PC-3 (cell line): ENCODE results near the gene EXOSC6. TPM values are rescaled to one million over a fixed set of nuclear protein-coding genes. Genes with fewer than 3 reads are reported as not detected.
A peak's percentile ranks its signal among the peaks of the same experiment; 100 is the strongest.
"Not testable (repeated sequence)": the region's sequence is repeated elsewhere in the genome, so short reads cannot be mapped to it uniquely, and the experiment has no call there.

Experiments used
- ATAC-seq: fragments of 200-7000 bp; cut with Tn5 transposase; 2 replicates; pipeline ENCODE4 v1.9.1; 2020; ENCODE audit warnings: mild to moderate bottlenecking, moderate library complexity
- BruUV-seq: library from RNA; stranded (reverse); fragments of 400-500 nt; replicated peaks from 2 replicates; lab custom pipeline; 2021; lab: Mats Ljungman, UMichigan
- CTCF ChIA-PET: fragments of 300-600 bp; sonication (Branson Sonifier 250); formaldehyde crosslinking; loops from one replicate; lab custom pipeline; 2022; ENCODE audit warnings: antibody characterized with exemption; lab: Charles Lee
- POLR2A ChIA-PET: fragments of 300-600 bp; sonication (Branson Sonifier 250); formaldehyde crosslinking; loops from one replicate; lab custom pipeline; 2022; ENCODE audit warnings: antibody characterized with exemption; ENCODE audit not compliant: unreplicated experiment; lab: Charles Lee
- DNase-seq: peaks from one replicate; pipeline ENCODE4 v3.0.0-alpha.2; 2015
- H2AFZ ChIP-seq: fragments of 300-600 bp; sonication (generic); 2 replicates; pipeline ENCODE4 v1.6.0; 2016; ENCODE audit warnings: antibody characterized with exemption, low read length
- H3F3A ChIP-seq: fragments of 300-600 bp; sonication (generic); one replicate; pipeline ENCODE4 v1.6.0; 2017; ENCODE audit warnings: antibody characterized with exemption, low read length, control low read depth, mild to moderate bottlenecking; ENCODE audit not compliant: unreplicated experiment
- H3K27ac ChIP-seq: fragments of 300-600 bp; sonication (generic); 2 replicates; pipeline ENCODE4 v1.5.1; 2016; ENCODE audit warnings: mild to moderate bottlenecking, low read length
- H3K27me3 ChIP-seq: fragments of 300-600 bp; sonication (generic); 2 replicates; pipeline ENCODE4 v1.6.1; 2016; ENCODE audit warnings: low read length, mixed read lengths
- H3K36me3 ChIP-seq: fragments of 300-600 bp; sonication (generic); 2 replicates; pipeline ENCODE4 v1.6.1; 2016; ENCODE audit warnings: low read depth, mixed run types, low read length, mixed read lengths
- H3K4me1 ChIP-seq: fragments of 300-600 bp; sonication (generic); 2 replicates; pipeline ENCODE4 v1.5.1; 2016; ENCODE audit warnings: low read length; ENCODE audit not compliant: insufficient read depth
- H3K4me2 ChIP-seq: fragments of 300-600 bp; sonication (generic); 2 replicates; pipeline ENCODE4 v1.6.0; 2016; ENCODE audit warnings: low read length
- H3K4me3 ChIP-seq: fragments of 300-600 bp; sonication (generic); 2 replicates; pipeline ENCODE4 v1.5.1; 2016; ENCODE audit warnings: mild to moderate bottlenecking, low read length, mixed read lengths
- H3K79me2 ChIP-seq: fragments of 300-600 bp; sonication (generic); 2 replicates; pipeline ENCODE4 v1.6.1; 2017; ENCODE audit warnings: low read length, mixed read lengths
- H3K9ac ChIP-seq: fragments of 300-600 bp; sonication (generic); 2 replicates; pipeline ENCODE4 v1.6.0; 2016; ENCODE audit warnings: mild to moderate bottlenecking, low read length
- H3K9me2 ChIP-seq: fragments of 300-600 bp; sonication (generic); replicated peaks from 2 replicates; pipeline ENCODE4 v1.6.1; 2016; ENCODE audit warnings: mixed run types, low read length, mixed read lengths
- H3K9me3 ChIP-seq: fragments of 300-600 bp; sonication (generic); 2 replicates; pipeline ENCODE4 v1.6.1; 2016; ENCODE audit warnings: low read length, mixed read lengths
- H4K20me1 ChIP-seq: fragments of 300-600 bp; sonication (generic); 2 replicates; pipeline ENCODE4 v1.6.1; 2016; ENCODE audit warnings: low read length, mixed read lengths
- EZH2 ChIP-seq: fragments of 300-600 bp; sonication (generic); IDR thresholded peaks from one replicate; pipeline ENCODE4 v1.6.1; 2017; ENCODE audit warnings: antibody characterized with exemption, mild to moderate bottlenecking, low read length; ENCODE audit not compliant: unreplicated experiment
- EZH2phosphoT487 ChIP-seq: fragments of 300-600 bp; sonication (generic); IDR thresholded peaks from 2 replicates; pipeline ENCODE4 v1.6.1; 2018; ENCODE audit warnings: mild to moderate bottlenecking, antibody characterized with exemption, low read length, borderline replicate concordance
- intact Hi-C: fragments of 100-400 bp; cut with micrococcal nuclease; formaldehyde crosslinking; loops from 2 replicates; pipeline ENCODE4 v1.9.0; 2023
- total RNA-seq: library from RNA; depleted of rRNA; stranded (reverse); fragments of >200 nt; gene quantifications from 2 replicates; pipeline ENCODE4 v1.2.3, GENCODE V29; 2014
- TF ChIP-seq, protein P1 (sequence below): fragments of 300-600 bp; sonication (generic); conservative IDR thresholded peaks from 2 replicates; pipeline ENCODE4 v1.5.1; 2017; ENCODE audit warnings: antibody characterized with exemption, low read depth, mild to moderate bottlenecking, low read length

The EXOSC6 gene
- total RNA-seq, 1 experiment from 2014 or later, result 21.4 TPM

DNA sequence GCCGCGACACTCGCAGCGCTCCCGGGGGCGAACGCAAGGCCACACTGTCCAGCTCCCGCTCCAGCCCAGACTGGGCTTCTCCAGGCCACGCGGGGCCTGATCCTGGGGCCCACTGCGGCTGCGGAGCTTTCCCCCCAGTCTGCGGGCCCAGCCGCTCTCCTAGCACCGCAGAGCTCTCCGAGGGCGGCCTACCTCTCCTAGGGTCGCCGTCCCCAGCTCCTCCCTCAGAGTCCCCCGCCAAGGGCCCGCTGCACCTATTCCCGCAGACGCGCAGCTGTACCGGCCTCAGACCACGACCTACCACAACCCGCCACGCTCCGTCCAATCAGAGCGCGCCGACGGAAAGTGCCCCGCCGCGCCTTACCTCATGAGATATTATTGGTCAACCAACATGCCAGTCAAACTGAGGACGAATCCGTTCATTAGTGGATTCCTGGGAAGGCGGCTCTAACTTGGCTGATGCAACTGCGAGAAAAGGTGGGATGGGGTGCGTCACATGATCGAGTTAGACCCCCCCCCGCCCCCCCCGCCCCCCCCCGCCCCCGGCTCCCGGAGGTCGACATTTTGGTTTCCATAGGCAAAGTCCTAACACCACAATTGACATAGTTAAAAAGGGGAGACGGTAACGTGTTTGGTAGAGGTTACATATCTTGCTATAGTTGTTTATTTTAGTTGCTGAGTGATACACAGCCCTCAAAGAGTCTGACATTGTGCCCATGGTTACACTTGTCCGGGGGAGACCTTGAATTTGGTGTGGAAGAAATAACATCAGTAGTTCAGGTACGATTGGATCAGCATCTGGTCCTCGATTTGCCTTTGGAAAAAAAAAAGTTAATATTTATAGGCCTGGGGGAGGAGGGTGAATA is 37.7 kb upstream of the EXOSC6 start, which contains the start of gene AARS1:
Gene AARS1, minus strand, starts transcription at position 278 of the 866 bp plus-strand sequence. CDS start 6,743 bp downstream, outside the sequence.
- H3K27ac ChIP-seq, result peak within 1 kb of the TSS; percentile 76
- ChIA-PET CTCF (interaction anchor here (0.6 kb wide), 1 partner anchor 365 kb away, joined by 3 read pairs; no protein-coding TSS in a partner anchor), POLR2A (interaction anchor here (0.6 to 1.1 kb wide), 3 partner anchors 10 to 954 kb away, joined by 3 read pairs; no protein-coding TSS in a partner anchor)
- no peaks in the 10 kb centered on the region for H3K9me2 ChIP-seq
- H3K4me2 ChIP-seq, result peak within 1 kb of the TSS; percentile 92
- H3K79me2 ChIP-seq, result peaks cover 44% of the 10 kb centered on the region
- no peaks in the 10 kb centered on the region for H3K36me3 ChIP-seq
- H2AFZ ChIP-seq, result peak within 1 kb of the TSS; percentile 94
- H4K20me1 ChIP-seq, result no peaks in the 10 kb centered on the region
- peak; percentile 98 for ATAC-seq
- peak within 1 kb of the TSS; percentile 96 for H3K4me3 ChIP-seq
- BruUV-seq, result TSS peak; percentile 94
- no peaks in the 10 kb centered on the region for H3K9me3 ChIP-seq
- no peaks in the 10 kb centered on the region for H3F3A ChIP-seq
- intact Hi-C loops, result no loop called here
- H3K4me1 ChIP-seq, result peaks cover 4% of the 10 kb centered on the region; the same call in 1 of the 2 replicates
- TF ChIP-seq EZH2phosphoT487 (no peak), EZH2 (no peak)
- DNase-seq, result peak; percentile 98
- no peaks in the 10 kb centered on the region for H3K27me3 ChIP-seq
- H3K9ac ChIP-seq, result peak within 1 kb of the TSS; percentile 99

DNA sequence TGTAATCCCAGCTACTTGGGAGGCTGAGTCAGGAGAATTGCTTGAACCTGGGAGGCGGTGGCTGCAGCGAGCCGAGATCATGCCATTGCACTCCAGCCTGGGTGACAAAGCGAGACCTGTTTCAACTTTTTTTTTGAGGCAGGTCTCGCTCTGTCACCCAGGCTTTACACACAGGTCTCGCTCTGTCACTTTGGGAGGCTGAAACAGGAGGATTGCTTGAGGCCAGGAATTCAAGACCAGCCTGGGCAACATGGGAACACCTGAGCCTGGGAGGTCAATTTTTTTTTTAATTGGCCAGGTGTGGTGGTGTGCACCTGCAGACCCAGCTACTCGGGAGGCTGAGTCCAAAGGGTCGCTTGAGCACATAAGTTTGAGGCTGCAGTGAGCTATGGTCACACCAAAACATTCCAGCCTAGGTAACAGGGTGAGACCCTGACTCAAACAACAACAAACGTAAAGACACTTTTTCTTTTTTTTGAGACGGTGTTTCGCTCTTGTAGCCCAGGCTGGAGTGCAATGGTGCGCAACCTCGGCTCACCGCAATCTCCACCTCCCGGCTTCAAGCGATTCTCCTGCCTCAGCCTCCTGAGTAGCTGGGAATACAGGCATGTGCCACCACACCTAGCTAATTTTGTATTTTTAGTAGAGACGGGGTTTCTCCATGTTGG is 35.7 kb upstream of the EXOSC6 start:
- ATAC-seq, H3K9me2 ChIP-seq, BruUV-seq, H3K4me1 ChIP-seq, H3K9me3 ChIP-seq, intact Hi-C loops, H3F3A ChIP-seq, H3K36me3 ChIP-seq, H4K20me1 ChIP-seq, DNase-seq, H3K27me3 ChIP-seq, H3K27ac ChIP-seq: not testable (repeated sequence)
- 0 out of 2 replicates have a peak overlapping the region, but pooled peaks have one; percentile 26 for H2AFZ ChIP-seq
- peak overlapping the region; percentile 99 for H3K9ac ChIP-seq
- ChIA-PET CTCF (interaction anchor here (0.6 kb wide), 1 partner anchor 33 kb away, joined by 7 read pairs; no protein-coding TSS in a partner anchor), POLR2A (interaction anchor here (0.6 kb wide), 1 partner anchor 20 kb away, joined by 4 read pairs; no protein-coding TSS in a partner anchor)
- H3K4me3 ChIP-seq, result peak overlapping the region; percentile 96
- H3K4me2 ChIP-seq, result peak overlapping the region; percentile 92
- peaks cover 50% of the 10 kb centered on the region for H3K79me2 ChIP-seq

DNA sequence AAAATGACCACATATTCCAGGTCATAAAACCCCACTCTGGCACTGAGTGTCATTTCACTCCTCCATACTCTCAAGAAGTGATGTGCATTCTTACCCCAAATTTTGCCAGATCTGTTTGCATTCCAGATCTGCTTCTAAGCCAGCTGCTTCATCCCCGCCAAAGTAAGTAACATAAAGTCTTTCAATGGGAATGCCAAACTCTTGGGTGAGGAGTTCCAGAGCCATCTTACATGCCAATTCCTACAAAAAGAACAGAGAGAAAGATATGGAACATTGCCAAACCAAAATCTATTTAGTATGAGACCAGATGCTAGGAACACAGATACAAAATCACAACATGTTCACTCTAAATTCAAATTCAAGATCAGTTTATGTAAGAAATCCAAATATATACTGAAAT is 24.7 kb upstream of the EXOSC6 start:
- Histone ChIP-seq H3K27me3 (no peaks in the 10 kb centered on the region), H3F3A (no peaks in the 10 kb centered on the region), H3K27ac (no peak overlapping the region), H4K20me1 (no peaks in the 10 kb centered on the region), H3K9ac (no peak overlapping the region), H3K36me3 (peaks cover 37% of the 10 kb centered on the region), H3K4me2 (no peak overlapping the region), H3K4me3 (no peak overlapping the region), H3K9me3 (no peaks in the 10 kb centered on the region), H3K79me2 (no peaks in the 10 kb centered on the region), H2AFZ (no peak overlapping the region), H3K4me1 (no peaks in the 10 kb centered on the region), H3K9me2 (no peaks in the 10 kb centered on the region)
- intact Hi-C loops, result no loop called here
- DNase-seq (no peak), ATAC-seq (no peak)
- TF ChIP-seq, protein P1, sequence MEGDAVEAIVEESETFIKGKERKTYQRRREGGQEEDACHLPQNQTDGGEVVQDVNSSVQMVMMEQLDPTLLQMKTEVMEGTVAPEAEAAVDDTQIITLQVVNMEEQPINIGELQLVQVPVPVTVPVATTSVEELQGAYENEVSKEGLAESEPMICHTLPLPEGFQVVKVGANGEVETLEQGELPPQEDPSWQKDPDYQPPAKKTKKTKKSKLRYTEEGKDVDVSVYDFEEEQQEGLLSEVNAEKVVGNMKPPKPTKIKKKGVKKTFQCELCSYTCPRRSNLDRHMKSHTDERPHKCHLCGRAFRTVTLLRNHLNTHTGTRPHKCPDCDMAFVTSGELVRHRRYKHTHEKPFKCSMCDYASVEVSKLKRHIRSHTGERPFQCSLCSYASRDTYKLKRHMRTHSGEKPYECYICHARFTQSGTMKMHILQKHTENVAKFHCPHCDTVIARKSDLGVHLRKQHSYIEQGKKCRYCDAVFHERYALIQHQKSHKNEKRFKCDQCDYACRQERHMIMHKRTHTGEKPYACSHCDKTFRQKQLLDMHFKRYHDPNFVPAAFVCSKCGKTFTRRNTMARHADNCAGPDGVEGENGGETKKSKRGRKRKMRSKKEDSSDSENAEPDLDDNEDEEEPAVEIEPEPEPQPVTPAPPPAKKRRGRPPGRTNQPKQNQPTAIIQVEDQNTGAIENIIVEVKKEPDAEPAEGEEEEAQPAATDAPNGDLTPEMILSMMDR, result no peak
- TF ChIP-seq EZH2, result no peak
- TF ChIP-seq EZH2phosphoT487, result no peak
- CTCF ChIA-PET, result no interaction called here
- POLR2A ChIA-PET, result no interaction called here
- BruUV-seq, result no TSS peak
